Spleen (tissue), 13 donors: ENCODE data around the gene CHD1L. TPM values are rescaled to one million over a fixed set of nuclear protein-coding genes. Genes with fewer than 3 reads are reported as not detected.
"Not testable (repeated sequence)": the region's sequence is repeated elsewhere in the genome, so short reads cannot be mapped to it uniquely, and the experiment has no call there.

ENCODE experiments used
- DNase-seq: peaks from one replicate; pipeline ENCODE4 v3.0.0-alpha.2; 2020
- H3K27ac ChIP-seq, 8 donors: fragments of 200-600 bp; sonication (generic) in 7 of 8; 1 replicate in 4 of 8; 2 replicates in 4 of 8; pipeline versions ENCODE4 v1.5.0 to v1.8.0; 2016 to 2021; ENCODE audit warnings: inconsistent platforms in 4 of 8, mild to moderate bottlenecking in 4 of 8, moderate library complexity in 1 of 8
- H3K27me3 ChIP-seq, 7 donors: fragments of 200-600 bp; sonication (generic) in 6 of 7; replicated peaks in 1 of 7; 1 replicate in 4 of 7; 2 replicates in 3 of 7; pipeline versions ENCODE4 v1.5.0 to v1.8.0; 2016 to 2021; ENCODE audit warnings: inconsistent platforms in 3 of 7, mild to moderate bottlenecking in 1 of 7
- H3K36me3 ChIP-seq, 6 donors: fragments of 200-600 bp; sonication (generic) in 5 of 6; 1 replicate in 4 of 6; 2 replicates in 2 of 6; pipeline versions ENCODE4 v1.5.0 to v1.8.0; 2016 to 2021; ENCODE audit warnings: inconsistent platforms in 2 of 6
- H3K4me1 ChIP-seq, 6 donors: fragments of 200-600 bp; sonication (generic) in 5 of 6; 1 replicate in 3 of 6; 2 replicates in 3 of 6; pipeline versions ENCODE4 v1.5.0 to v1.8.0; 2016 to 2021; ENCODE audit warnings: inconsistent platforms in 3 of 6
- H3K4me3 ChIP-seq, 8 donors: fragments of 200-600 bp; sonication (generic) in 7 of 8; 1 replicate in 4 of 8; 2 replicates in 4 of 8; pipeline versions ENCODE4 v1.5.0 to v1.8.0; 2016 to 2021; ENCODE audit warnings: inconsistent platforms in 4 of 8, mild to moderate bottlenecking in 4 of 8, moderate library complexity in 2 of 8
- H3K9me3 ChIP-seq, 8 donors: fragments of 200-600 bp; sonication (generic) in 7 of 8; 1 replicate in 4 of 8; 2 replicates in 4 of 8; pipeline versions ENCODE4 v1.5.0 to v1.8.0; 2016 to 2021; ENCODE audit warnings: inconsistent platforms in 4 of 8
- POLR2A ChIP-seq, 3 donors: fragments of 450-650 bp; IDR thresholded peaks; one replicate each; pipeline ENCODE4 v1.5.1; 2017; ENCODE audit warnings: antibody characterized with exemption in 3 of 3, mild to moderate bottlenecking in 1 of 3
- POLR2AphosphoS5 ChIP-seq, 3 donors: sonication (generic); formaldehyde crosslinking; IDR thresholded peaks; one replicate each; pipeline ENCODE4 v1.5.1; 2017; ENCODE audit warnings: antibody characterized with exemption in 3 of 3
- WGBS, 5 donors: extraction: QIAGEN DNeasy Blood & Tissue Kit in 3 of 5; methylation state at CpG; one replicate each; pipeline versions ENCODE4 v1.1.5 to v1.1.7; 2013 to 2018; 5-methylcytosine and 5-hydroxymethylcytosine counted together
- intact Hi-C: fragments of 100-400 bp; cut with DNase I; formaldehyde crosslinking; loops from one replicate; pipeline ENCODE4 v1.15.0; 2023; ENCODE audit warnings: low total_unique reads
- long read RNA-seq, 2 donors: transcript quantifications; one replicate each; lab custom pipeline, GENCODE V29; 2026
- polyA plus RNA-seq, 3 donors: library from polyadenylated mRNA; stranded (reverse); fragments of 200-250 nt; gene quantifications; one replicate each; pipeline ENCODE4 v1.2.1, GENCODE V29; 2013
- total RNA-seq, 7 donors: library from RNA; depleted of rRNA in 3 of 7; stranded (reverse); fragments of >200 nt in 3 of 7; fragmentation: NEBNext Ultra II Directional in 4 of 7; extraction: Animal tissue kit (Norgen Biotek cat#: 25700) in 4 of 7; gene quantifications; one replicate each; pipeline versions ENCODE4 v1.1.0 to v1.2.1, GENCODE V29; 2016 to 2021
- TF ChIP-seq, protein P1 (sequence below), 11 experiments: fragments of 200-600 bp in 7 of 11; fragments of 450-650 bp in 4 of 11; sonication (generic) in 4 of 11; IDR thresholded peaks in 8 of 11; conservative IDR thresholded peaks in 3 of 11; 1 replicate in 7 of 11; 2 replicates in 4 of 11; pipeline versions ENCODE4 v1.4.0 to v1.8.0; 2016 to 2021; ENCODE audit warnings: antibody characterized with exemption in 11 of 11, inconsistent platforms in 4 of 11, mild to moderate bottlenecking in 1 of 11
- donor health status: healthy with polysubstance abuse.
- donor health status: DM: no; HTN: no; CAD: no; lungs with moderate emphysema.
- donor health status: DM: no; HTN: no; CAD: no.
- donor health status: Bipolar disorder and iron deficiency.
- donor health status: healthy.
- donor health status: DM: no; HTN: no; CAD: no.
- donor health status: DM: yes; HTN: yes; CAD: no.

Gene CHD1L
- total RNA-seq (10 to 100 TPM; 37.1 to 52.6 (median 39.8) TPM), polyA plus RNA-seq (10 to 100 TPM; 25.8 to 41.5 (median 31.6) TPM)
- long read RNA-seq, donor 1, partial matches to known transcripts = 8 of 11 reads
- long read RNA-seq, donor 1, other reads (novel, unspliced or antisense) = 0 of 11 reads
- long read RNA-seq, donor 2, partial matches to known transcripts = 0 of 2 reads
- long read RNA-seq, donor 2, other reads (novel, unspliced or antisense) = 0 of 2 reads

DNA sequence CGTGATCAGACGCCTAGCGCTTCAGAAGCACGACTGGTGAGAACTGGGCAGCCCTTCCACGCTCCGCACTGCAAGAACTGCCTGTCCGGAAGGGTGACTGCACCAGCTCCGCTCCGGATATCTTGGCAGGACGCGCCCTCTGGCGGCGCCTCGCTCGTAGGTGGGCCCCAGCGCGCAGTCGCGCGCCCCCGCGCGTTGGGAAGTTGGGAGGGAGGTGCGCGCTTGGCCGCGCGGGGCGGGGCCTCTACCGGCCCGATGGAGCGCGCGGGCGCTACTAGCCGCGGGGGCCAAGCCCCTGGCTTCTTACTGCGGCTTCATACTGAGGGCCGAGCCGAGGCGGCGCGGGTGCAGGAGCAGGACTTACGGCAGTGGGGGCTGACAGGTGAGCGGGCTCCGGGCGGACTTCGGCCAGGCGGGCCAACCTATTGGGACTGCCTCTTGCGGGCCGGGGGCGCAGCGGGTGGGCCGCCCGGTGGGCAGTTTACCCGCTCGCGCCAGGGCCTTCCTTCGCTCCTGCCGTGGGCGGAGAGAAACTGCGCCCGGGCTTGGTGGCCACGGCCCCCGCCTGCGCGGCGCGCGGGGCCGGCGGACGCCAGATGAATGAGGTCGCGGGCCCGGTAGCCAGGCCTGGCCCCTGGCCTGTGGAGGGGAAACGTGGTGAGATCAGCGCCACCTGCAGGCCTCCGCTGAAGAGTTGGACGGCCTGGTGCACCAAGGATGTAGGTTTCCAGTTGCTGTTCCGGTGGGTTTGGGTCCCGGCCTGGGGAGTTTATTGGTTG, at the start of gene CHD1L:
CHD1L (plus strand) TSS at position 236 of the 779 bp plus-strand sequence; CDS start at position 256, 20 bp downstream.
- 0 to 1% (median 0%) methylated on average over 26 to 82 of the region's 82 CpGs for WGBS, 5 donors
- H3K9me3 ChIP-seq = no peaks in the 10 kb centered on the region
- peak within 1 kb of the TSS; percentile 84 to 94 (median 90) for H3K27ac ChIP-seq
- peak; percentile 99 for DNase-seq
- peak in 1 of 3 donors; percentile 10 for TF ChIP-seq POLR2A (IDR thresholded peaks at IDR 0.05)
- TF ChIP-seq, protein P1, sequence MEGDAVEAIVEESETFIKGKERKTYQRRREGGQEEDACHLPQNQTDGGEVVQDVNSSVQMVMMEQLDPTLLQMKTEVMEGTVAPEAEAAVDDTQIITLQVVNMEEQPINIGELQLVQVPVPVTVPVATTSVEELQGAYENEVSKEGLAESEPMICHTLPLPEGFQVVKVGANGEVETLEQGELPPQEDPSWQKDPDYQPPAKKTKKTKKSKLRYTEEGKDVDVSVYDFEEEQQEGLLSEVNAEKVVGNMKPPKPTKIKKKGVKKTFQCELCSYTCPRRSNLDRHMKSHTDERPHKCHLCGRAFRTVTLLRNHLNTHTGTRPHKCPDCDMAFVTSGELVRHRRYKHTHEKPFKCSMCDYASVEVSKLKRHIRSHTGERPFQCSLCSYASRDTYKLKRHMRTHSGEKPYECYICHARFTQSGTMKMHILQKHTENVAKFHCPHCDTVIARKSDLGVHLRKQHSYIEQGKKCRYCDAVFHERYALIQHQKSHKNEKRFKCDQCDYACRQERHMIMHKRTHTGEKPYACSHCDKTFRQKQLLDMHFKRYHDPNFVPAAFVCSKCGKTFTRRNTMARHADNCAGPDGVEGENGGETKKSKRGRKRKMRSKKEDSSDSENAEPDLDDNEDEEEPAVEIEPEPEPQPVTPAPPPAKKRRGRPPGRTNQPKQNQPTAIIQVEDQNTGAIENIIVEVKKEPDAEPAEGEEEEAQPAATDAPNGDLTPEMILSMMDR (IDR thresholded peaks at IDR 0.05 in 8 of 11, conservative IDR thresholded peaks at IDR 0.05 in 3 of 11) = peak; percentile 88 to 98 (median 94)
- peak; percentile 89 to 92 (median 92) for TF ChIP-seq POLR2AphosphoS5 (IDR thresholded peaks at IDR 0.05)
- no peaks in the 10 kb centered on the region for H3K27me3 ChIP-seq
- H3K4me1 ChIP-seq = peaks cover 15 to 55% (median 45%) of the 10 kb centered on the region in 6 donors
- intact Hi-C loops = loop anchor here (5.0 kb wide), 1 partner anchor 70 kb away; the partner anchor contains the start of gene PRKAB2
- H3K36me3 ChIP-seq = no peaks in the 10 kb centered on the region
- H3K4me3 ChIP-seq = peak within 1 kb of the TSS; percentile 81 to 100 (median 99)

DNA sequence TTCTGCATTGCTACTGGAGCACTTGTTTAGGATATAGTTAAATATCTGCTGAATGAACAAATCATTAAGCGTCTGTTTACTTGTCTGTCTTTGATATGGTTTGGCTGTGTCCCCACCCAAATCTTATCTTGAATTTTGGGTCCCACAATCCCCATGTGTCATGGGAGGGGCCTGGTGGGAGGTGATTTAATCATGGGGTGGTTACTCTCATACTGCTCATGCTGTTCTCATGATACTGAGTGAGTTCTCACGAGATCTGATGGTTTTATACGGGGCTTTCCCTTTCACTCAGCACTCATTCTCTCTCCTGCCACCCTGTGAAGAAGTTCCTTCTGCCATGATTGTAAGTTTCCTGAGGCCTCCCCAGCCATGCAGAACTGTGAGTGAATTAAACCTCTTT, 45.2 kb upstream of the CHD1L start:
- H3K36me3 ChIP-seq, intact Hi-C loops, DNase-seq, H3K9me3 ChIP-seq, H3K27ac ChIP-seq, H3K4me1 ChIP-seq, H3K27me3 ChIP-seq, H3K4me3 ChIP-seq: not testable (repeated sequence)
- 64 to 93% (median 86%) methylated on average over 3 of the region's 3 CpGs for WGBS, 5 donors

DNA sequence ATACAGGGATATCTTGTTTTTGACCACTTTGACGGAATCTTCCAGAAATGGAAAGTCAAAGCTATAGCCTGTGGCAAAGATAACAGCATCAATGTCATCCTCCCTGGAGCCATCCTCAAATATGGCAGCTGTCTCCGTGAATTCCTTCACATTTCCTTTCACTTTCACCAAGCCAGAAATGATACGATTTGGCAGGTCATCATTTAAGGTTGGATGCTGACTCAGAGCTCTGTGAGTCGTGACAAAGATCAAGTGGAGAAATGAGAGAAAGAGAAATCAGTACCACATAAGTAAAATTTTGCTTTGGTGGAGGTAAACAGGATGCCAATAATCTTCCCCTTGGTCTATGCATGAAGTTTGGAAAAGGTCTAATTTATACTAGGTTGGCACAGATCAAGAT, 41.2 kb upstream of the CHD1L start:
- intact Hi-C loops = no loop called here
- 77 to 88% (median 79%) methylated on average over 4 of the region's 4 CpGs for WGBS, 5 donors
- peaks cover 0 to 20% (median 7%) of the 10 kb centered on the region in 6 donors for H3K4me1 ChIP-seq
- TF ChIP-seq, protein P1 (IDR thresholded peaks at IDR 0.05 in 8 of 11, conservative IDR thresholded peaks at IDR 0.05 in 3 of 11) = no peak
- TF ChIP-seq POLR2A (IDR thresholded peaks at IDR 0.05) (no peak), POLR2AphosphoS5 (IDR thresholded peaks at IDR 0.05) (no peak)
- no peak overlapping the region for H3K4me3 ChIP-seq
- no peaks in the 10 kb centered on the region for H3K27me3 ChIP-seq
- no peaks in the 10 kb centered on the region for H3K9me3 ChIP-seq
- H3K36me3 ChIP-seq = peaks cover 0 to 10% (median 0%) of the 10 kb centered on the region in 6 donors
- no peak for DNase-seq
- H3K27ac ChIP-seq = no peak overlapping the region

DNA sequence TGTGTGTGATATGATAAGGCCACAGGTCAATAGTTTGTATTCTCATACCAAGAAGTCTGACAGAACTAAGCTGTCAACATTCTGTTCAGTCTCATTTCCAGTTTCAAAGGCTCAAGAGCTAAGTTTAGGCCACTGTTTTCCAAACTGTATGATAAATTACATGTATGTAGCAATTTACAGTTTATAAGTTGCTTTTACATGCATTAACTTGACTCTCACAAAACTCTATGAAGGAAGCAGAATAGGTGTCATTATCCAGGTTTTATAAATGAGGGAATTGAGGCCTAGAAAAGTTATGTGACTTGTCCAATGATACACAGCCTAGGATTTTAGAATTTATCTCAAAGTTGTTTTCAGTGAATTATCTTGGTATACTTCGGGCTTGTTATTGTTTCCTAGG, 40.7 kb upstream of the CHD1L start:
- intact Hi-C loops = no loop called here
- Histone ChIP-seq H3K36me3 (peaks cover 0 to 10% (median 0%) of the 10 kb centered on the region in 6 donors), H3K27ac (no peak overlapping the region), H3K4me3 (no peak overlapping the region), H3K9me3 (no peaks in the 10 kb centered on the region), H3K4me1 (peaks cover 0 to 20% (median 7%) of the 10 kb centered on the region in 6 donors), H3K27me3 (no peaks in the 10 kb centered on the region)
- 94 to 100% (median 96%) methylated on average over 1 of the region's 1 CpG for WGBS, 5 donors
- TF ChIP-seq POLR2AphosphoS5 (IDR thresholded peaks at IDR 0.05) = no peak
- no peak for TF ChIP-seq POLR2A (IDR thresholded peaks at IDR 0.05)
- TF ChIP-seq, protein P1 (IDR thresholded peaks at IDR 0.05 in 8 of 11, conservative IDR thresholded peaks at IDR 0.05 in 3 of 11) = no peak
- no peak for DNase-seq
